DMS53 treated with DMSO at 0.1 percent for 48 hours (cell line): ENCODE results near the gene TAGLN2.
A peak's percentile ranks its signal among the peaks of the same experiment; 100 is the strongest.

Experiments
- DNase-seq: peaks from one replicate; lab custom pipeline; 2025; ENCODE audit not compliant: unreplicated experiment; lab: John Stamatoyannopoulos, UW

Gene TAGLN2

GRCh38 chr1:159924791-159925718 is at the start of gene TAGLN2:
TSS of gene TAGLN2 (minus strand) at chr1:159925507. CDS start at chr1:159920509, 4,998 bp downstream.
- peak; percentile 62 for DNase-seq

- no peak for DNase-seq
These were observed 49.2 kb upstream of the TAGLN2 start for GRCh38 chr1:159974350-159974965.

GRCh38 chr1:159973350-159973940 is 48.1 kb upstream of the TAGLN2 start:
- DNase-seq = no peak

GRCh38 chr1:159972443-159973205 is 47.3 kb upstream of the TAGLN2 start:
- DNase-seq = no peak

GRCh38 chr1:159970932-159971342 is 45.6 kb upstream of the TAGLN2 start:
- DNase-seq = peak; percentile 5

GRCh38 chr1:159968901-159969300 is 43.6 kb upstream of the TAGLN2 start:
- DNase-seq = no peak

GRCh38 chr1:159965263-159965662 is 40.0 kb upstream of the TAGLN2 start:
- DNase-seq = no peak

- no peak for DNase-seq
These were observed 38.8 kb upstream of the TAGLN2 start for GRCh38 chr1:159964144-159964543.

GRCh38 chr1:159962176-159962575 is 36.9 kb upstream of the TAGLN2 start:
- DNase-seq = no peak

GRCh38 chr1:159961636-159962035 is 36.3 kb upstream of the TAGLN2 start:
- DNase-seq = no peak

- DNase-seq = no peak
These were observed 35.5 kb upstream of the TAGLN2 start for GRCh38 chr1:159960721-159961381.

GRCh38 chr1:159959451-159959850 is 34.1 kb upstream of the TAGLN2 start:
- DNase-seq = no peak

- DNase-seq = no peak
These were observed 33.5 kb upstream of the TAGLN2 start for GRCh38 chr1:159958719-159959380.

- no peak for DNase-seq
These were observed 32.5 kb upstream of the TAGLN2 start for GRCh38 chr1:159957824-159958268.

- DNase-seq = no peak
These were observed 30.1 kb upstream of the TAGLN2 start for GRCh38 chr1:159955456-159955855.

- no peak for DNase-seq
These were observed 28.5 kb upstream of the TAGLN2 start, which contains the start of gene SLAMF9 for GRCh38 chr1:159953536-159954515. TSS of gene SLAMF9 (minus strand) at chr1:159954237. CDS start at chr1:159954137, 100 bp downstream.

GRCh38 chr1:159952932-159953331 is 27.6 kb upstream of the TAGLN2 start:
- no peak for DNase-seq

GRCh38 chr1:159951551-159951950 is 26.2 kb upstream of the TAGLN2 start:
- DNase-seq = no peak

- DNase-seq = no peak
These were observed 25.7 kb upstream of the TAGLN2 start for GRCh38 chr1:159951016-159951415.
